Esophagus muscularis mucosa (tissue), 2 donors: Measurements from ENCODE around the gene AFAP1L2.

ENCODE experiments used
- POLR2A ChIP-seq: fragments of 450-650 bp; IDR thresholded peaks from one replicate; pipeline ENCODE4 v1.6.1; 2017; ENCODE audit warnings: antibody characterized with exemption, moderate library complexity, mild to moderate bottlenecking, low read depth
- POLR2AphosphoS5 ChIP-seq, 2 donors: sonication (generic); formaldehyde crosslinking; IDR thresholded peaks; one replicate each; pipeline ENCODE4 v1.6.1; 2017; ENCODE audit warnings: antibody characterized with exemption in 2 of 2

GRCh38 chr10:114295393-114295792 is 108.9 kb downstream of the AFAP1L2 start:
- TF ChIP-seq POLR2AphosphoS5 (IDR thresholded peaks at IDR 0.05) (no peak), POLR2A (no peak)
